Lower leg skin (tissue), 3 donors: ENCODE data around the gene SELENON.

ENCODE experiments used
- CTCF ChIP-seq, 3 donors: fragments of 450-650 bp; IDR thresholded peaks; one replicate each; pipeline ENCODE4 v1.5.1; 2016; ENCODE audit warnings: antibody characterized with exemption in 3 of 3, mild to moderate bottlenecking in 3 of 3, moderate library complexity in 2 of 3
- POLR2A ChIP-seq, 2 donors: fragments of 450-650 bp; IDR thresholded peaks; one replicate each; pipeline ENCODE4 v1.6.1; 2016 to 2017; ENCODE audit warnings: antibody characterized with exemption in 2 of 2, mild to moderate bottlenecking in 1 of 2, moderate library complexity in 1 of 2

- TF ChIP-seq CTCF (IDR thresholded peaks at IDR 0.05) (no peak), POLR2A (IDR thresholded peaks at IDR 0.05) (no peak)
Observed at GRCh38 chr1:25772692-25773245, 27.2 kb upstream of the SELENON start.
